Tibial artery (tissue), 4 donors: ENCODE measurements around the gene MYO15B.

ENCODE experiments used
- DNase-seq, 2 donors: peaks; one replicate each; pipeline ENCODE4 v3.0.0-alpha.2; 2019
- H3K27ac ChIP-seq, 2 donors: fragments of 200-600 bp; sonication (generic) in 1 of 2; 1 replicate in 1 of 2; 2 replicates in 1 of 2; pipeline ENCODE4 v1.5.1; 2018 to 2019; ENCODE audit warnings: mild to moderate bottlenecking in 1 of 2
- H3K27me3 ChIP-seq, 2 donors: fragments of 200-600 bp; sonication (generic) in 1 of 2; one replicate each; pipeline versions ENCODE4 v1.5.1 to v1.6.0; 2016 to 2019
- H3K36me3 ChIP-seq, 3 donors: fragments of 200-600 bp; sonication (generic) in 2 of 3; one replicate each; pipeline ENCODE4 v1.5.1; 2016 to 2019; ENCODE audit warnings: mild to moderate bottlenecking in 2 of 3
- H3K4me1 ChIP-seq, 4 donors: fragments of 200-600 bp; sonication (generic) in 2 of 4; 1 replicate in 3 of 4; 2 replicates in 1 of 4; pipeline ENCODE4 v1.5.1; 2016 to 2019
- H3K4me3 ChIP-seq, 2 donors: fragments of 200-600 bp; sonication (generic) in 1 of 2; 1 replicate in 1 of 2; 2 replicates in 1 of 2; pipeline ENCODE4 v1.5.1; 2018 to 2019; ENCODE audit warnings: mild to moderate bottlenecking in 2 of 2
- H3K9me3 ChIP-seq, 3 donors: fragments of 200-600 bp; sonication (generic) in 1 of 3; one replicate each; pipeline ENCODE4 v1.5.1; 2016 to 2019
- CTCF ChIP-seq, 2 experiments: fragments of 200-600 bp in 1 of 2; fragments of 450-650 bp in 1 of 2; IDR thresholded peaks; one replicate each; pipeline ENCODE4 v1.5.1; 2017 to 2019; ENCODE audit warnings: antibody characterized with exemption in 2 of 2, mild to moderate bottlenecking in 1 of 2, moderate library complexity in 1 of 2
- intact Hi-C: fragments of 100-400 bp; cut with DNase I; formaldehyde crosslinking; loops from one replicate; pipeline ENCODE4 v1.15.0; 2023; ENCODE audit warnings: low total_unique reads

Gene MYO15B

GRCh38 chr17:75587675-75588595 lies at the start of gene MYO15B:
TSS of gene MYO15B (plus strand) at chr17:75587800. CDS start at chr17:75588058, 258 bp downstream.
- peak within 1 kb of the TSS; percentile 63 to 84 for H3K27ac ChIP-seq
- intact Hi-C loops, result loop anchor here (5.0 kb wide), 2 partner anchors 66 to 161 kb away; no protein-coding TSS in a partner anchor
- peak in 1 of 2 donors; percentile 35 for DNase-seq

DNA sequence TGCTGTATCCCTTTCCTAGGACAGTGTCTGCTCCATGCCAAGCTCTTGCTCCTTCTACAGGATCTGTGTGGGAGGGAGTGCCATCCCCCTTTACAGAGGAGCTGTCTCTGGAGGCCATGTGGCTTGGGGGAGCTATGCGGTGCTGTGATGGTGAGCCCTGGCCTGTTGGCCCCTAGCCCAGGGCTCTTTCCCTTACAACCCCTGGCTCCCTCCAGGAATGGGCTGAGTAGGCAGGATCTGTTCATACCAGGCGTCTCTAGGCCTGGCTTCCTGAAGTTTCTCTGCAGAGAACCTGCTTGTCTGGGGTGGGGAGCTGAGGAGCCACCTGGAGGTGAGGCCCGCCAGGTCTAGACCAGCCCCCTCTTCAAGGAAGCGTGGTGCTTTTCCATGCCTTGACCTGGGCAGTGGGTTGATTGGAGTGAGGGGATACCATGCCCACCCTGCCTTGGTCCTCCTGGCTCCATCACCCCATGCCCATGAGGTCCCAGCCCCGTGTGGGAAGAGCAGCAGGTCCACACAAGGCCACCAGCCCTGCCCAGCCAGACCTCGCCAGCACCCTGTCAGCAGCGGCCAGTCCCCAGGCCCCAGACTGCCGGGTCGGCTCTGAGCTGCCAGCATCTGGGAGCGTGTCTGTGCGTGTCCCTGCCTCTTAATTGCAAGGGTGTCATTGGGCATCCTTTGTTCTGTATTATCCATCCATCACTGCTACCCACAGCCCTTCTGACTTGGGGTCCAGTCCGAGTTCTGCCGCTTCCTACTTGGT lies 47.5 kb upstream of the MYO15B start:
- Histone ChIP-seq H3K4me1 (no peaks in the 10 kb centered on the region), H3K9me3 (no peaks in the 10 kb centered on the region), H3K27ac (no peak overlapping the region), H3K27me3 (no peaks in the 10 kb centered on the region), H3K36me3 (no peaks in the 10 kb centered on the region), H3K4me3 (no peak overlapping the region)
- no peak for TF ChIP-seq CTCF (IDR thresholded peaks at IDR 0.05)
- no peak for DNase-seq
- intact Hi-C loops, result no loop called here

More at GRCh38 chr17:75587675-75588595, at the start of gene MYO15B:
- Histone ChIP-seq H3K9me3 (no peaks in the 10 kb centered on the region), H3K27me3 (peaks cover 0 to 12% of the 10 kb centered on the region in 2 donors), H3K4me3 (peak within 1 kb of the TSS; percentile 61), H3K36me3 (no peaks in the 10 kb centered on the region), H3K4me1 (peaks cover 0 to 27% (median 19%) of the 10 kb centered on the region in 4 donors)
- TF ChIP-seq CTCF (IDR thresholded peaks at IDR 0.05), result peak; percentile 26 to 34

DNA sequence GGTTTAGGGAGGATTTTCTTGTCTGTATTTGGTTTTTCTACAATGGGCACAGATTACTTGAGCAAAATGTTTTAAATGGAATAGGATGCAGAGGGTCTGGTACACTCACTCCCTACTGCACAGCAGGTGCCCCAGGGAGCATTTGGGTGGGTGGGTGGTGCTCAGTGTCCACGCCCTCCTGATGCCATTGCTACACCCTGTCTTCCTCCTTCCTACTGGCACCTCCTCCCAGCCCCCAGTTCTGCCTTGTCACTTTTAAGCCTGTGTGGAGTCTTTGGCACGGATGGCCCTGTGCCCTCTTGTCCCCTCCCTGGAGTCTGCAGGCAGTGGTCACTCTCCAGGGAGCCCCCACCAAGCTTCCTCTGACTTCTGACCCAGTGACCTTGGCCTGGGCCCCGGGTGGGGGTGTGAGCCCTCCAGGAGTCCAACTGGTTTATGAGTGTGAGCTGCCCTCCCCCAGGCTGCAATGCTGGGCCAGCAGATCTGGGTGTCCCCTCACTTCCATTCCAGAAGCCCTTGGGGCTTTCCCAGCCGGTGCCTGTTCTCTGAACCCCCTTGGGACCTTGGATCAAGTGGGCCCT lies 46.6 kb upstream of the MYO15B start:
- DNase-seq, result no peak
- no peak overlapping the region for H3K4me3 ChIP-seq
- no peak overlapping the region for H3K27ac ChIP-seq
- H3K4me1 ChIP-seq, result no peaks in the 10 kb centered on the region
- TF ChIP-seq CTCF (IDR thresholded peaks at IDR 0.05), result no peak
- intact Hi-C loops, result no loop called here
- H3K9me3 ChIP-seq, result no peaks in the 10 kb centered on the region
- H3K36me3 ChIP-seq, result no peaks in the 10 kb centered on the region
- H3K27me3 ChIP-seq, result no peaks in the 10 kb centered on the region

- no peak overlapping the region for H3K27ac ChIP-seq
- H3K36me3 ChIP-seq, result no peaks in the 10 kb centered on the region
- no peak overlapping the region for H3K4me3 ChIP-seq
- intact Hi-C loops, result no loop called here
- H3K27me3 ChIP-seq, result no peaks in the 10 kb centered on the region
- H3K9me3 ChIP-seq, result no peaks in the 10 kb centered on the region
- no peak for TF ChIP-seq CTCF (IDR thresholded peaks at IDR 0.05)
- DNase-seq, result no peak
- H3K4me1 ChIP-seq, result no peaks in the 10 kb centered on the region
These were observed 45.4 kb upstream of the MYO15B start for GRCh38 chr17:75542229-75542628.

GRCh38 chr17:75542728-75543336 lies 44.8 kb upstream of the MYO15B start:
- no peak for TF ChIP-seq CTCF (IDR thresholded peaks at IDR 0.05)
- no peak for DNase-seq
- H3K36me3 ChIP-seq, result no peaks in the 10 kb centered on the region
- intact Hi-C loops, result no loop called here
- no peak overlapping the region for H3K4me3 ChIP-seq
- H3K27me3 ChIP-seq, result no peaks in the 10 kb centered on the region
- no peak overlapping the region for H3K27ac ChIP-seq
- no peaks in the 10 kb centered on the region for H3K4me1 ChIP-seq
- H3K9me3 ChIP-seq, result no peaks in the 10 kb centered on the region
